ENCODE results near the gene GRIN3B.
A peak's percentile ranks its signal among the peaks of the same experiment; 100 is the strongest.

GRCh38 chr19:1037621-1038064 is 37.4 kb downstream of the GRIN3B start:
- TF ChIP-seq EP300 (IDR thresholded peaks at IDR 0.05; ENCODE audit: borderline replicate concordance in 1 of 2, low read depth in 2 of 2, low read length in 2 of 2) (no peak), RFX5 (IDR thresholded peaks at IDR 0.05; ENCODE audit: borderline replicate concordance, low read depth, low read length) (no peak), POLR2AphosphoS5 (IDR thresholded peaks at IDR 0.05; ENCODE audit: low read depth, low read length) (no peak; the same call in 1 of the 2 replicates), ATF3 (IDR thresholded peaks at IDR 0.05; ENCODE audit: insufficient read depth, low read depth, low read length) (no peak), CTCF (IDR thresholded peaks at IDR 0.05; ENCODE audit: control extremely low read depth in 1 of 3, insufficient read depth in 1 of 3, low read depth in 1 of 3, low read length in 3 of 3) (0 out of 4 replicates have a peak, but pooled peaks of 1 of the 3 experiments have one; percentile 1), EZH2 (IDR thresholded peaks at IDR 0.05; ENCODE audit: low read depth, low read length, severe bottlenecking) (no peak), SIRT6 (IDR thresholded peaks at IDR 0.05; ENCODE audit: low read length) (no peak), RAD21 (IDR thresholded peaks at IDR 0.05 in 1 of 2, conservative IDR thresholded peaks at IDR 0.05 in 1 of 2; ENCODE audit: low read depth in 2 of 2, low read length in 2 of 2) (no peak), ASH2L (IDR thresholded peaks at IDR 0.05; ENCODE audit: low read length) (no peak), GABPA (IDR thresholded peaks at IDR 0.05; ENCODE audit: borderline replicate concordance, insufficient read depth, low read length) (no peak), CREB1 (IDR thresholded peaks at IDR 0.05) (no peak), HDAC2 (IDR thresholded peaks at IDR 0.05; ENCODE audit: borderline replicate concordance in 1 of 2, low read depth in 2 of 2, low read length in 2 of 2) (no peak)

Data from H1 (cell line).